Measurements from ENCODE around the gene LAMA3. TPM values are rescaled to one million over a fixed set of nuclear protein-coding genes. Genes with fewer than 3 reads are reported as not detected.

Gene LAMA3
- total and polyA plus RNA-seq, 4 donors = 0.26 to 3.9 (median 0.37) TPM

GRCh38 chr18:23682472-23682871, 6.8 kb upstream of the LAMA3 start:
- Histone ChIP-seq H3K4me1 (ENCODE audit: control insufficient read depth in 4 of 4, insufficient read depth in 4 of 4, low read length in 3 of 4) (no peaks in the 10 kb centered on the region), H3K36me3 (ENCODE audit: control insufficient read depth in 4 of 4, insufficient read depth in 3 of 4, low read depth in 1 of 4, low read length in 3 of 4) (no peaks in the 10 kb centered on the region), H3K9me3 (ENCODE audit: control insufficient read depth in 4 of 4, low read length in 3 of 4) (no peaks in the 10 kb centered on the region), H3K4me3 (ENCODE audit: low read depth in 1 of 3, low read length in 3 of 3) (no peak overlapping the region), H3K27ac (ENCODE audit: low read depth in 1 of 2, low read length in 2 of 2) (no peak overlapping the region), H3K9ac (ENCODE audit: low read depth in 1 of 2, low read length in 2 of 2) (no peak overlapping the region), H3K27me3 (ENCODE audit: control insufficient read depth in 4 of 4, insufficient read depth in 4 of 4, low read length in 3 of 4) (peaks cover 0 to 7% (median 2%) of the 10 kb centered on the region in 4 donors)
- 95% methylated on average over 1 of the region's 1 CpG for WGBS
- DNase-seq (ENCODE audit: low spot score) = no peak
- no peak for TF ChIP-seq HNF4A (conservative IDR thresholded peaks at IDR 0.05)
- no peak for TF ChIP-seq FOXA1 (IDR thresholded peaks at IDR 0.05)
- TF ChIP-seq RAD21 (IDR thresholded peaks at IDR 0.05) = no peak
- no peak for TF ChIP-seq CTCF (IDR thresholded peaks at IDR 0.05; ENCODE audit: low read depth, low read length, missing input control)
- no peak for TF ChIP-seq YY1 (IDR thresholded peaks at IDR 0.05)
- no peak for TF ChIP-seq FOXA2 (IDR thresholded peaks at IDR 0.05)
- no peak for TF ChIP-seq MAX (IDR thresholded peaks at IDR 0.05)
- no peak for TF ChIP-seq HNF4G (IDR thresholded peaks at IDR 0.05)
- TF ChIP-seq JUND (IDR thresholded peaks at IDR 0.05) = no peak
- TF ChIP-seq ZBTB33 (IDR thresholded peaks at IDR 0.05) = no peak
- no peak for TF ChIP-seq RXRA (IDR thresholded peaks at IDR 0.05)
- no peak for TF ChIP-seq TAF1 (conservative IDR thresholded peaks at IDR 0.05)
- no peak for TF ChIP-seq NR2F2 (IDR thresholded peaks at IDR 0.05)

DNA sequence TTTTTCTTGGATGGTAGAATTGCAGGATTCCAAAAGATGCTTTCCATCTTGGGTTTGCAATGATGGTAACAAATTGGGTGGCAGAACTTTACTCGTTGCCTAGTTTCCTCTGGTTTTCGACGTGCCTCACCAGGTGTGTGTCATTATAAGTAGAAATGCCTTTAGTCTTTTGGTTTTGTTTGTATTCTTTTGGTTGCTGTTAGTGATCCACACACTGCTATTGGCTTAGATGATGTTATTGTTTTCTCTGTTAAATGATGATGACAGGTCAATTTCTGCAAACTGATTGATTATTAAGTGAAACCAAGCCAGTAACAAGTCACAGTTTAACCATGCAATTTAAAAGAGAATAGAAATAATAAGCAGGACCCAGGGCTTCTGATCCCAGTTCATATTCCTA, 6.1 kb upstream of the LAMA3 start:
- Histone ChIP-seq H3K4me1 (ENCODE audit: control insufficient read depth in 4 of 4, insufficient read depth in 4 of 4, low read length in 3 of 4) (no peaks in the 10 kb centered on the region), H3K9me3 (ENCODE audit: control insufficient read depth in 4 of 4, low read length in 3 of 4) (no peaks in the 10 kb centered on the region), H3K27me3 (ENCODE audit: control insufficient read depth in 4 of 4, insufficient read depth in 4 of 4, low read length in 3 of 4) (peaks cover 0 to 11% (median 2%) of the 10 kb centered on the region in 4 donors), H3K9ac (ENCODE audit: low read depth in 1 of 2, low read length in 2 of 2) (no peak overlapping the region), H3K36me3 (ENCODE audit: control insufficient read depth in 4 of 4, insufficient read depth in 3 of 4, low read depth in 1 of 4, low read length in 3 of 4) (no peaks in the 10 kb centered on the region), H3K4me3 (ENCODE audit: low read depth in 1 of 3, low read length in 3 of 3) (no peak overlapping the region), H3K27ac (ENCODE audit: low read depth in 1 of 2, low read length in 2 of 2) (no peak overlapping the region)
- TF ChIP-seq HNF4A (conservative IDR thresholded peaks at IDR 0.05) (no peak), FOXA1 (IDR thresholded peaks at IDR 0.05) (no peak), NR2F2 (IDR thresholded peaks at IDR 0.05) (no peak)
- DNase-seq (ENCODE audit: low spot score) = no peak
- 88% methylated on average over 3 of the region's 3 CpGs for WGBS

DNA sequence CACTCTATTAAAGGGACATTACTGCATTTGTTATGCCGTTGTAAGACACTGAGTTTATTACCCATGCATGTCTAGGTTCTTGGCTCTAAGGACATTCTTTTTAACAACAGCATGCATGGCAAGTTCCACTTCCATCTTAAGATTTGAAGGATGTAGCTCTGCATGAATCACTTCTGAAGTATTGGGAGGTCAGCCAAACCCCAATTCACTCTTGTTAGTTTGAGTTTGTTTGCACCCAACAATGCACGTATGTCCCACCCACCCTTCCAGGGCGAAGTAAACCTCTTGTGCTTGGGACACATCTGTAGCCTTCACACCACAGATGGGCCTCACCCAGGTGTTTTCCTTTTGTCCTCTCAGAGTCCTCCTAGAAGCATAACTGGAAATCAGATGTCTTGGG, 5.6 kb upstream of the LAMA3 start:
- WGBS = 59% methylated on average over 3 of the region's 3 CpGs
- TF ChIP-seq SP1 (IDR thresholded peaks at IDR 0.05) = no peak
- no peak for TF ChIP-seq RXRA (IDR thresholded peaks at IDR 0.05)

More for the DNA sequence above, 5.6 kb upstream of the LAMA3 start:
- no peaks in the 10 kb centered on the region for H3K36me3 ChIP-seq (ENCODE audit: control insufficient read depth in 4 of 4, insufficient read depth in 3 of 4, low read depth in 1 of 4, low read length in 3 of 4)
- H3K27me3 ChIP-seq (ENCODE audit: control insufficient read depth in 4 of 4, insufficient read depth in 4 of 4, low read length in 3 of 4) = peaks cover 0 to 11% (median 2%) of the 10 kb centered on the region in 4 donors
- DNase-seq (ENCODE audit: low spot score) = no peak
- H3K27ac ChIP-seq (ENCODE audit: low read depth in 1 of 2, low read length in 2 of 2) = no peak overlapping the region
- H3K4me3 ChIP-seq (ENCODE audit: low read depth in 1 of 3, low read length in 3 of 3) = no peak overlapping the region
- peaks cover 0 to 2% (median 1%) of the 10 kb centered on the region in 4 donors for H3K4me1 ChIP-seq (ENCODE audit: control insufficient read depth in 4 of 4, insufficient read depth in 4 of 4, low read length in 3 of 4)
- no peak overlapping the region for H3K9ac ChIP-seq (ENCODE audit: low read depth in 1 of 2, low read length in 2 of 2)
- no peaks in the 10 kb centered on the region for H3K9me3 ChIP-seq (ENCODE audit: control insufficient read depth in 4 of 4, low read length in 3 of 4)
